HG02763 (cell line): ENCODE measurements around the gene TMEM81.
A peak's percentile ranks its signal among the peaks of the same experiment; 100 is the strongest.

ENCODE experiments used
- ATAC-seq: cut with Tn5 transposase; IDR thresholded peaks from one replicate; pipeline ENCODE4 v1.9.1; 2021; ENCODE audit warnings: mild to moderate bottlenecking, moderate library complexity; ENCODE audit not compliant: unreplicated experiment

Gene TMEM81

GRCh38 chr1:205084360-205084759, at the start of gene TMEM81:
TMEM81 (minus strand) TSS chr1:205084460; CDS start chr1:205084320, 140 bp downstream.
- no peak for ATAC-seq

GRCh38 chr1:205133287-205133686, 49.0 kb upstream of the TMEM81 start:
- ATAC-seq, result no peak

- no peak for ATAC-seq
Observed at GRCh38 chr1:205129447-205130029, 45.3 kb upstream of the TMEM81 start.

- no peak for ATAC-seq
Observed at GRCh38 chr1:205128050-205128449, 43.8 kb upstream of the TMEM81 start.

- ATAC-seq, result no peak
Observed at GRCh38 chr1:205127646-205128045, 43.4 kb upstream of the TMEM81 start.

GRCh38 chr1:205124726-205125125, 40.5 kb upstream of the TMEM81 start:
- no peak for ATAC-seq

- ATAC-seq, result peak; percentile 4
Observed at GRCh38 chr1:205122489-205122882, 38.2 kb upstream of the TMEM81 start.

- peak; percentile 89 for ATAC-seq
Observed at GRCh38 chr1:205121660-205122488, 37.6 kb upstream of the TMEM81 start, which contains the start of gene RBBP5. RBBP5 (minus strand) TSS chr1:205121978; CDS start chr1:205121873, 105 bp downstream.

- no peak for ATAC-seq
Observed at GRCh38 chr1:205118752-205119151, 34.5 kb upstream of the TMEM81 start.

- ATAC-seq, result no peak
Observed at GRCh38 chr1:205111354-205111753, 27.1 kb upstream of the TMEM81 start.

- ATAC-seq, result no peak
Observed at GRCh38 chr1:205109711-205110110, 25.5 kb upstream of the TMEM81 start.

- ATAC-seq, result no peak
Observed at GRCh38 chr1:205109269-205109668, 25.0 kb upstream of the TMEM81 start.

- ATAC-seq, result no peak
Observed at GRCh38 chr1:205108464-205108863, 24.2 kb upstream of the TMEM81 start.

- no peak for ATAC-seq
Observed at GRCh38 chr1:205107327-205107726, 23.1 kb upstream of the TMEM81 start.

- ATAC-seq, result no peak
Observed at GRCh38 chr1:205102404-205102803, 18.1 kb upstream of the TMEM81 start.

GRCh38 chr1:205098242-205098641, 14.0 kb upstream of the TMEM81 start:
- ATAC-seq, result no peak

- no peak for ATAC-seq
Observed at GRCh38 chr1:205095422-205095821, 11.2 kb upstream of the TMEM81 start.

- no peak for ATAC-seq
Observed at GRCh38 chr1:205091043-205091740, 6.9 kb upstream of the TMEM81 start.

- no peak for ATAC-seq
Observed at GRCh38 chr1:205088341-205088740, 4.1 kb upstream of the TMEM81 start.

GRCh38 chr1:205082431-205082830, 1.8 kb downstream of the TMEM81 start:
- ATAC-seq, result no peak

GRCh38 chr1:205077934-205078311, 6.3 kb downstream of the TMEM81 start:
- ATAC-seq, result no peak
